HEK293 (cell line): ENCODE results near the gene CDH12.

Source experiments
- CTCF ChIP-seq: fragments of 450-650 bp; formaldehyde crosslinking; IDR thresholded peaks from 2 replicates; pipeline ENCODE4 v1.5.1; 2016; ENCODE audit warnings: missing biosample characterization, missing genetic modification characterization
- ZBTB1 ChIP-seq: fragments of 450-650 bp; formaldehyde crosslinking; IDR thresholded peaks from 2 replicates; pipeline ENCODE4 v1.5.1; 2016; ENCODE audit warnings: missing biosample characterization, missing genetic modification characterization
- ZNF398 ChIP-seq: fragments of 450-650 bp; formaldehyde crosslinking; IDR thresholded peaks from 2 replicates; pipeline ENCODE4 v1.5.1; 2017; ENCODE audit warnings: missing biosample characterization, missing genetic modification characterization

DNA sequence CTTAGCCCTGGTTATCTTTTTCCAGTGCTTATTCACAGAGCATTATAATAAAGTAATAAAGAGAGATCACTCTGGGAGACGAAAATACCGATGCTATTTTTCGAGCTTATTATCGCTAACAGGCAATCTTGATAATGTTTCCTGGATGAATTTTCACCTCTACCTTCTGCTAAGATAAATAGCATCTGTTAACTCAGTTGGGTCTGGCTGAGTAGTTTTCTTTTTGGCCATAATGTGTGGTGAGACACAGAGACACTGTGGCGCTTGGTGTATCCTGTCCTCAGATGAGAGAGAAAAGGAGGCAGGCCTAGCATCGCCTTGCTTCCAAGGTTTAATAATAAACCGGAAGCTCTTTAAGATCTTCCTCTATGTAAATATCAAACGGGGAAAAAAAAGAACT is 46.2 kb upstream of the CDH12 start:
- TF ChIP-seq ZNF398 (no peak), CTCF (tag by site-specific recombination) (no peak), ZBTB1 (no peak)
